ENCODE data around the gene COBL.

COBL gene

GRCh38 chr7:51069411-51070083 lies 247.1 kb downstream of the COBL start:
- DNase-seq = no peak

DNA sequence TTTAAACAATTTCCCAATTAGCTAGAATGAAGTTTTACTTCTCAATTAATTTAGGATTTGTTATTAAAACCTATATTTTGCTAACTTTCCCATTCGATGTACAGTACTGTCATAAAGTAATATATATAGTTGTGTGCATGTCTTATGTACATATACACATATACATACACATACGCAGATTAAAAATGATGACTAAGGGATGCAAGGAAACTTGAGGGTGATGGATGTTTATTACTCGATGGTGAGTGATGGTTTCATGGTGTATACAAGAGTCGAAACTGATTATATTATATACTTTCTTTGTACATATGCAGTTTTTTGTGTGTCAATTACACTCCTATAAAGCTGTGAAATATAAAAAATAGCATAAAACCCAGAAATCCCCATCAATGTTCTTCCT lies 248.2 kb downstream of the COBL start:
- no peak for DNase-seq

GRCh38 chr7:51067757-51068156 lies 248.9 kb downstream of the COBL start:
- DNase-seq = peak; percentile 50

DNA sequence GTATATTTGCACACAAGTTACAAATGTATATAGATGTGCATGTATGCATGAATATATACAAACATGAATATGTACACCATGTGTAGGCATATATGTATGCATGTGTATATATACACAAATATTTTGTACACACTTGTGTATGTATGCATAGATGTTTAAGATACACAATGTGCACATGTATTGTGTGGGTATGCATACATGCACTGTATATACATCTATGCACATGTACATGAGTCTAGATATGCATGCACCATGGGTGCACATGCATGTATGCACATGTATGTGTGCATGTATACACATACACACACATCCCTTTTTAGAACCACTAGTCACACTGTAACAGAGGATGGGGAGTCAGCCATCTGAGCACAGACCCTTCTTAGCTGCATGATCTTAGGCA lies 249.4 kb downstream of the COBL start:
- no peak for DNase-seq

DNA sequence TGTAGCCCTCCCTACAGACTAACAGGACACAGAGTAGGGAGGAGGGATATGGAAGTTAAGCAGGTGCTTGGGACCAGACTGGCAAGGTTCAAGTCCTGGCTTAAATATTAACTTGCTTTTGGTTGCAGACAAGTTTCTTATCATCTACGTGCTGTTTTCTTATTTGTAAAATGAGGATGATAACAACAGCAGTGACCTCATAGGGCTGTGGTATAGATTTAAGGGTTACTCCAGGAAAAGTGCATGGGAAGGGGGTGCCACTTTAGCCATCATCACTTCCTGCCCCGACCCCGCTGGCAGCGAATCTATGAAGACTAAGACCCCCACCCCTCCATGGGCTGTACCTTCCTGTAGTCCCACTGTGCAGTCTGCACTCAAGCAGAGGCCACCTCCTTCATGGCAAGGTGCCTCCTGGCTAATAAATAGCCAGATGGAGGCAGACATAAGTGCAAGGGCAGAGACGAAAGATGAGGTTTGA lies 250.2 kb downstream of the COBL start:
- DNase-seq = no peak

- no peak for DNase-seq
These were observed 250.8 kb downstream of the COBL start for GRCh38 chr7:51065766-51066165.

DNA sequence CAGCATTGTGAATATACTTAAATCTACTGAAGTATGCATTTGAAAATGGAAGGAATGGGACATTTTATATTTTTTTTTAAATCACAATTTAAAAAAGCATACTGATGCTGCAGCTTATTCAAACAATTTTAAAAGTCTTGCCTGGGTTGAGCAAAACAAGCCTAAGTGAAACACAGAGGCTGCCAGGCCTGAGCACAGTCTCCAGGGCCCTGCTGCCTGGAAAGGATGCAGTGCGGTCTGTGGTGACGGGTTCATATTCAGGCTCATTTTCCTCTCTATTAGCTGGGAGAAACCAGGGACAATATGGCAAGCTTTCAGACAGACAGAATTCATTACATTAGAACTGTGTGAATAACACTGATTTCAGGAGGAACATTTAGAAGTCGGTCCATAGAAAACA lies 251.9 kb downstream of the COBL start:
- no peak for DNase-seq

DNA sequence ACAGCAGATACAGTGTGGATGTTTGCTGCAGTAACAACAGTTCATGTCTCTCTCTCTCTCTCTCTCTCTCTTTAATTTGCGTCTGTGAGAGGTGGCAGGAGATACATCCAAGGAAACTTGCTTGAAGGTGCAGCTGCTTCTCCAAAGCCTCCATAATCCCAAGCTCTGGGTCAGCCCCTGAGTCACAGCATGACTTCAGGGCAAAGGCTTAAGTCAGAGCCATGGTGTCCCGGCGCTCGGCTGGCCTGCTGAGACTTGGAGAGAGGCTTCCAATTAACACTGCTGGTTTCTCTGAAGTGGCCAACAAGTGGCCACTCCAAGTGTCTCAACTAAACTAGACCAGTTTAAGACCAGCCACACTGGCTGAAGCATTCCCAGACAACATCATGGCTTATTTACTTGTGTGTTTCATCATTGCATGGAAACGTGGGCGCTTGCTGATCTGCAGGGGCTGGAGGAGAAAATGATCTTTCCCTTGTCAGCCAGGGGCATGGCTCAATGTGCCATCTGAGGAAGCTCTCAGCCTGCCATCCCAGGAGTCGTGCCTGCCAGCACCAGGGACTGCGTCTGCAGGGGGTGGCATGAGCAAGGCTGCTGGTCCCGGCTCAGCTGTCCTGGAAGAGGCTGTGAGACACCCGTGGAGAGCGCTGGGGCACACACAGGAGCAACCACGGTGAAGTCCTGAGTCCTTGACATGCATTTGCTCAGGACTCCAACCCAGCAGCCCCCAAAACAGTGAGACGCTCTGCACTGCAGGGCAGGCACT lies 254.2 kb downstream of the COBL start:
- DNase-seq = no peak

DNA sequence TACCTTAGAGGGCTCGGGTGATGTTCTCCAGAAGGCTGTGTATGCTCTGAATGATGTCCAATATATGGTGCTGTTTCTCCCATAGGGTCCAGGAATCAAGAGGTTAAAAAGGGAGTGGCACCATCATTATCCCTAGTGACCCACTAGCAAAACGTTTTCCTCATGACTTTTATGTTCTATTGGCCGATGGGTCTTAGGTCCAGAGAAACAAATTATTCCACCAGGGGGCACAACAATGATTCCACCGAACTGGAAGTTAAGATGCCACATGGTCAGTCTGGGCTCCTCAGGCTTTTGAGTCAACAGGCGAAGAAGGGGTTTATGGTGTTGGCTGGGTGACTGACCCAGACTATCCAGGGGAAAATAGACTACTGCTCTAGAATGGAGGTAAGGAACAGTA lies 256.1 kb downstream of the COBL start:
- no peak for DNase-seq

GRCh38 chr7:51059504-51060142 lies 257.0 kb downstream of the COBL start:
- no peak for DNase-seq

- DNase-seq = no peak
These were observed 257.8 kb downstream of the COBL start for GRCh38 chr7:51058764-51059163.

- no peak for DNase-seq
These were observed 261.4 kb downstream of the COBL start for GRCh38 chr7:51055039-51055840.

GRCh38 chr7:51054231-51054630 lies 262.4 kb downstream of the COBL start:
- DNase-seq = no peak

DNA sequence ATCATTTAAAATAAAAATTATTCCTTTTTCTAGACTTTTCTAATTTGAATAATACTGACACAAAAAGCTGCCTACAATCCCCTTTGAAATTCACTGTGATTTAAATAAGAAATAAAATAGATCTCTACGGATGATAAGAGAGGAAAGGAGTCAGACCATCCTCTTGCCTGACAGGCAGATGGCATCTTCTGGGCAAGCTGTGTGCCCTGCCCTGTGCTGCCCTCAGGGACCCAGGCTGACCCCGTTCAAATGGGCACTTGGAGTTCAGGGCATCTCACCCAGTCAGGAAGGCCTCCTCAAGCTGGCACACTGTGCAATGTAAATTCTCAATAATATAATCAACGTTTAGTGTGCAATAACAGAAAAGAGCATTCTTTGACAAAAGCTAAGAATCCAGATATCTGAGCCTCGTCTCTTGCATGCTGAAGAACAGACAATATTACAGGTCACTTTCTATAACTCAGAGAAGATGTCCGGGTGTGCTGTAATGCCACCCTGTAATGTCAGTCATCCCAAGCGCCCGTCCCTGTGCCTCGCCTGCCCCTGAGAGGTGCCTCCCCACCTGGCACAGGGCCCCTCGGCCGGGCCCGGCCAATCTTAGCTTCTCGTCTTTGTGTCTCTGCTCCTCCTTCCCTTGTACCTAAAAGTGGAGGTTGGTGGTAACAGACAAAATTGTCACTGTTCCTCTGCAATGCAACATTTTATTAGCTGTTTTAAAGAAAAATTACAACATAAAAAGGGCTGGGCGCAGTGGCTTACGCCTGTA lies 263.3 kb downstream of the COBL start:
- no peak for DNase-seq

DNA sequence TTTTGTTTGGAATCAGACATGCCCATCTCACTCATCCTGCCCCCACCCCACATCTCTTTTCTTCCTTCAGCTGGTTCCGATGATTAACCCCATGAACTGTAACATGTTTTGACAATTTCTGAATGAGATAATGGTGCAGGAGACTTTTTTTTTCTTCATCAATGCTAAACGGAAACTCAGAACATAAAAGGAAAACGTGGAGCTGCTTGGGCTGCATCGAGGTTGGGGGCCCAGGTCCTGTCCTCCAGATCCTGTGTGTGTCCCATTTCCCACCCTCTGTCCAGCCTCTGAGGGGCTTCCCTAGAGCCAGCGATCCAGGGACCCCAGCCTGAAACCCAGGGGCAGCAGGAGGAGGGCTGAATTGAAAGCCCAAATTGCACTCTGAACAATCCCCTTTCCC lies 270.1 kb downstream of the COBL start:
- no peak for DNase-seq

DNA sequence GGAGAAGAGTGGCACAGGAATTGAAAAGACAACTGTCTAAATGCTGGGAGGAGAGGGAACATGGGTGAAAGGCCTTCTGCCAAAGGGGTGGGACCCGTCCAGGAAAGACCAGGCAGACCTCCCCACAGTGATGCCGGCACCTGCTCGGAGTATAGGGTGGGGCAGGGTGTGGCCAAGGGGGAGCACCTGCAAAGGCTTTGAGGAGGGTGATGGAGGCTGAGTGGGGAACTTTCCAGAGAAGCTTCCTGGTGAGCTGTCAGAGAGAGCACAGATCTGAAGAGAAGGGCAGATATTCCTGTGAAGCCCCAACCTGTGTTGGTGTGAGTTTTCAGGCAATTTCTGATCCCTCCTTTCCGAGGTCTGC lies 270.5 kb downstream of the COBL start:
- DNase-seq = no peak

GRCh38 chr7:51045319-51046102 lies 271.1 kb downstream of the COBL start:
- DNase-seq = no peak

- no peak for DNase-seq
These were observed 273.1 kb downstream of the COBL start for GRCh38 chr7:51043461-51043860.

- no peak for DNase-seq
These were observed 275.8 kb downstream of the COBL start for GRCh38 chr7:51040787-51041186.

GRCh38 chr7:51038573-51038972 lies 278.0 kb downstream of the COBL start:
- no peak for DNase-seq

DNA sequence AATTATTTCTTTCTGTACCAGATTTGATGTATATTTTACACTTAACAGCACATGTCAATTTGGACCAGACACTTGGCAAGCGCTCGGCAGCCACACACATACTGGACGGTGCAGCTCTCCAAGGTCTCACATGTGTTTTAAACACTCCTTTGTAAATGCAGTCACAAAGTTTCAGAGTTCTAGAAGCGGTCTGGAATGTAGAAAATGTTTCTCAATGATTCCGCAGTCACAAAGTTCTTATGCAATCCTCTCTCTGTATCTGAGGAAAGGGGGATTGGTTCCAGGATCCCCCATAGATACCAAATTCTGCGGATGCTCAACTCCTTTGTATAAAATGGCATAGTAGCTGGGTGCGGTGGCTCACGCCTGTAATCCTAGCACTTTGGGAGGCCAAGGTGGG lies 280.9 kb downstream of the COBL start:
- no peak for DNase-seq
